CD14-positive monocyte (primary cell): Measurements from ENCODE around the gene GALNTL6. TPM values are rescaled to one million over a fixed set of nuclear protein-coding genes. Genes with fewer than 3 reads are reported as not detected.

Experiments
- DNase-seq, 3 donors: peaks; one replicate each; pipeline ENCODE4 v3.0.0-alpha.2; 2011 to 2022
- H2AFZ ChIP-seq: 2 replicates; pipeline ENCODE4 v1.6.0; 2012; ENCODE audit warnings: mild to moderate bottlenecking, low read depth, low read length, inconsistent platforms; ENCODE audit not compliant: insufficient read depth, poor library complexity, severe bottlenecking
- H3K27ac ChIP-seq, 2 donors: 1 replicate in 1 of 2; 2 replicates in 1 of 2; pipeline ENCODE4 v1.5.1; 2012 to 2013; ENCODE audit warnings: low read length in 2 of 2, control low read depth in 1 of 2, inconsistent platforms in 1 of 2, low read depth in 1 of 2, mild to moderate bottlenecking in 1 of 2
- H3K27me3 ChIP-seq, 2 donors: one replicate each; pipeline versions ENCODE4 v1.6.0 to v1.6.1; 2011 to 2013; ENCODE audit warnings: low read length in 2 of 2; ENCODE audit not compliant: control insufficient read depth in 2 of 2, insufficient read depth in 2 of 2
- H3K36me3 ChIP-seq, 2 donors: replicated peaks in 1 of 2; 1 replicate in 1 of 2; 2 replicates in 1 of 2; pipeline versions ENCODE4 v1.5.1 to v1.6.1; 2012 to 2013; ENCODE audit warnings: low read length in 2 of 2, control low read depth in 1 of 2, inconsistent platforms in 1 of 2, mild to moderate bottlenecking in 1 of 2; ENCODE audit not compliant: insufficient read depth in 2 of 2, control insufficient read depth in 1 of 2
- H3K4me1 ChIP-seq, 2 donors: 1 replicate in 1 of 2; 2 replicates in 1 of 2; pipeline versions ENCODE4 v1.5.1 to v1.6.1; 2012 to 2013; ENCODE audit warnings: low read length in 2 of 2, control low read depth in 1 of 2, inconsistent platforms in 1 of 2, mild to moderate bottlenecking in 1 of 2, moderate library complexity in 1 of 2; ENCODE audit not compliant: insufficient read depth in 2 of 2, control insufficient read depth in 1 of 2
- H3K4me2 ChIP-seq: replicated peaks from 2 replicates; pipeline ENCODE3; 2012; ENCODE audit warnings: low read length, moderate library complexity, mild to moderate bottlenecking; ENCODE audit not compliant: poor library complexity, severe bottlenecking; ENCODE audit errors: extremely low read depth
- H3K4me3 ChIP-seq, 3 experiments: fragments of 200-600 bp in 1 of 3; sonication (generic) in 1 of 3; replicated peaks in 1 of 3; 1 replicate in 2 of 3; 2 replicates in 1 of 3; pipeline ENCODE4 v1.5.1; 2011 to 2013; ENCODE audit warnings: low read length in 3 of 3, mild to moderate bottlenecking in 3 of 3, control low read depth in 2 of 3, low read depth in 2 of 3, inconsistent platforms in 1 of 3, moderate library complexity in 1 of 3
- H3K79me2 ChIP-seq: 2 replicates; pipeline ENCODE4 v1.6.0; 2012; ENCODE audit warnings: mild to moderate bottlenecking, control low read depth, inconsistent platforms, low read length, moderate library complexity; ENCODE audit not compliant: insufficient read depth
- H3K9ac ChIP-seq: 2 replicates; pipeline ENCODE4 v1.6.0; 2017; ENCODE audit warnings: low read length, mild to moderate bottlenecking; ENCODE audit not compliant: insufficient read depth, poor library complexity, severe bottlenecking
- H3K9me3 ChIP-seq, 2 donors: replicated peaks in 1 of 2; 1 replicate in 1 of 2; 2 replicates in 1 of 2; pipeline versions ENCODE4 v1.5.1 to v1.6.1; 2012 to 2013; ENCODE audit warnings: low read length in 2 of 2, control low read depth in 1 of 2; ENCODE audit not compliant: control insufficient read depth in 1 of 2, insufficient read depth in 1 of 2
- H4K20me1 ChIP-seq: 2 replicates; pipeline ENCODE4 v1.6.0; 2012; ENCODE audit warnings: mild to moderate bottlenecking, low read length, control low read depth, moderate library complexity; ENCODE audit not compliant: insufficient read depth
- H3K27ac Mint-ChIP-seq, 7 donors: one replicate each; pipeline ENCODE4 v1.8.0; 2020; ENCODE audit warnings: mild to moderate bottlenecking in 7 of 7, mixed read lengths in 7 of 7, moderate library complexity in 6 of 7, inconsistent platforms in 2 of 7
- H3K27me3 Mint-ChIP-seq, 3 donors: one replicate each; pipeline ENCODE4 v1.8.0; 2021 to 2022; ENCODE audit warnings: low read depth in 3 of 3, mild to moderate bottlenecking in 3 of 3, mixed read lengths in 3 of 3, moderate library complexity in 3 of 3, inconsistent platforms in 1 of 3
- H3K36me3 Mint-ChIP-seq, 2 donors: one replicate each; pipeline ENCODE4 v1.8.0; 2020; ENCODE audit warnings: mixed read lengths in 2 of 2, inconsistent platforms in 1 of 2, mild to moderate bottlenecking in 1 of 2
- H3K4me1 Mint-ChIP-seq: one replicate; pipeline ENCODE4 v1.8.0; 2020; ENCODE audit warnings: mild to moderate bottlenecking, mixed read lengths
- H3K4me3 Mint-ChIP-seq, 2 donors: one replicate each; pipeline ENCODE4 v1.8.0; 2020; ENCODE audit warnings: mild to moderate bottlenecking in 2 of 2, mixed read lengths in 2 of 2, moderate library complexity in 1 of 2
- H3K9me3 Mint-ChIP-seq, 7 donors: one replicate each; pipeline ENCODE4 v1.8.0; 2020 to 2022; ENCODE audit warnings: mixed read lengths in 7 of 7, mild to moderate bottlenecking in 6 of 7, moderate library complexity in 6 of 7, inconsistent platforms in 2 of 7
- CTCF ChIP-seq: fragments of 200-600 bp; IDR thresholded peaks from one replicate; pipeline ENCODE4 v1.8.0; 2022; ENCODE audit warnings: antibody characterized with exemption, mild to moderate bottlenecking
- WGBS: methylation state at CpG from one replicate; pipeline ENCODE4 v1.1.5; 2013; ENCODE audit warnings: missing lambda C conversion rate; ENCODE audit not compliant: insufficient coverage; 5-methylcytosine and 5-hydroxymethylcytosine counted together
- intact Hi-C, 2 donors: fragments of 100-400 bp; cut with micrococcal nuclease; formaldehyde crosslinking; loops; one replicate each; pipeline versions ENCODE4 v1.15.0 to v1.15.1; 2023
- polyA plus RNA-seq, 3 donors: library from polyadenylated mRNA; depleted of rRNA in 1 of 3; unstranded in 2 of 3; stranded (reverse) in 1 of 3; fragments of 300-500 nt in 2 of 3; fragments of >200 nt in 1 of 3; fragmentation: Illumina TruSeq in 2 of 3; gene quantifications; 1 replicate in 2 of 3; 2 replicates in 1 of 3; pipeline ENCODE4 v1.2.3, GENCODE V29; 2012 to 2021

Gene GALNTL6
- polyA plus RNA-seq, 3 donors, result 0.05 TPM; not detected in 2

GRCh38 chr4:172521680-172522079 lies 708.5 kb downstream of the GALNTL6 start:
- Mint-ChIP-seq H3K36me3 (no peaks in the 10 kb centered on the region), H3K27me3 (peaks cover 0 to 2% (median 0%) of the 10 kb centered on the region in 3 donors), H3K4me3 (no peak overlapping the region), H3K9me3 (no peaks in the 10 kb centered on the region), H3K4me1 (no peaks in the 10 kb centered on the region), H3K27ac (no peak overlapping the region)
- DNase-seq, result no peak
- Histone ChIP-seq H4K20me1 (no peaks in the 10 kb centered on the region), H3K9me3 (no peaks in the 10 kb centered on the region), H3K79me2 (no peaks in the 10 kb centered on the region), H3K4me3 (no peak overlapping the region), H3K4me1 (no peaks in the 10 kb centered on the region), H3K27ac (no peak overlapping the region), H3K9ac (no peak overlapping the region), H2AFZ (no peak overlapping the region), H3K36me3 (no peaks in the 10 kb centered on the region), H3K27me3 (no peaks in the 10 kb centered on the region), H3K4me2 (no peak overlapping the region)
- no peak for TF ChIP-seq CTCF
- no CpG with 5 or more reads among the region's 1 CpG for WGBS
- intact Hi-C loops, result no loop called here

GRCh38 chr4:172543249-172543648 lies 730.0 kb downstream of the GALNTL6 start:
- no peaks in the 10 kb centered on the region for H3K79me2 ChIP-seq
- DNase-seq, result no peak
- H4K20me1 ChIP-seq, result no peaks in the 10 kb centered on the region
- no peaks in the 10 kb centered on the region for H3K36me3 ChIP-seq
- no peaks in the 10 kb centered on the region for H3K27me3 ChIP-seq
- H3K4me1 Mint-ChIP-seq, result no peaks in the 10 kb centered on the region
- no peak for TF ChIP-seq CTCF
- H3K4me2 ChIP-seq, result no peak overlapping the region
- peaks cover 1 to 2% (median 2%) of the 10 kb centered on the region in 3 donors for H3K27me3 Mint-ChIP-seq
- no peak overlapping the region for H3K4me3 Mint-ChIP-seq
- no peak overlapping the region for H3K9ac ChIP-seq
- no peak overlapping the region for H3K27ac ChIP-seq
- 78% methylated on average over 4 of the region's 4 CpGs for WGBS
- H2AFZ ChIP-seq, result no peak overlapping the region
- intact Hi-C loops, result no loop called here
- no peaks in the 10 kb centered on the region for H3K36me3 Mint-ChIP-seq
- no peaks in the 10 kb centered on the region for H3K4me1 ChIP-seq
- H3K9me3 Mint-ChIP-seq, result peaks cover 2 to 15% (median 8%) of the 10 kb centered on the region in 7 donors
- H3K9me3 ChIP-seq, result peaks cover 0 to 7% of the 10 kb centered on the region in 2 donors
- H3K4me3 ChIP-seq, result no peak overlapping the region
- no peak overlapping the region for H3K27ac Mint-ChIP-seq
